BE2C (cell line): ENCODE results near the gene RPL32.
"Not testable (repeated sequence)": the region's sequence is repeated elsewhere in the genome, so short reads cannot be mapped to it uniquely, and the experiment has no call there.

Experiments used
- DNase-seq: peaks from one replicate; pipeline ENCODE4 v3.0.0-alpha.2; 2020
- H3K27me3 ChIP-seq: fragments of 250-450 bp; sonication (Bioruptor Pico); 2 replicates; pipeline ENCODE4 v1.5.1; 2020; ENCODE audit warnings: mild to moderate bottlenecking
- H3K36me3 ChIP-seq: fragments of 250-450 bp; sonication (Bioruptor Pico); 2 replicates; pipeline ENCODE4 v1.5.1; 2020; ENCODE audit warnings: mild to moderate bottlenecking
- H3K4me1 ChIP-seq: fragments of 250-450 bp; sonication (Bioruptor Pico); 2 replicates; pipeline ENCODE4 v1.5.1; 2020
- H3K4me3 ChIP-seq: 2 replicates; pipeline ENCODE4 v1.5.1; 2011; ENCODE audit warnings: low read depth, low read length
- H3K9me3 ChIP-seq: fragments of 250-450 bp; sonication (Bioruptor Pico); 2 replicates; pipeline ENCODE4 v1.5.1; 2020
- CTCF ChIP-seq: IDR thresholded peaks from 2 replicates; pipeline ENCODE4 v1.5.1; 2012; ENCODE audit warnings: mild to moderate bottlenecking, low read depth, low read length

The RPL32 gene

DNA sequence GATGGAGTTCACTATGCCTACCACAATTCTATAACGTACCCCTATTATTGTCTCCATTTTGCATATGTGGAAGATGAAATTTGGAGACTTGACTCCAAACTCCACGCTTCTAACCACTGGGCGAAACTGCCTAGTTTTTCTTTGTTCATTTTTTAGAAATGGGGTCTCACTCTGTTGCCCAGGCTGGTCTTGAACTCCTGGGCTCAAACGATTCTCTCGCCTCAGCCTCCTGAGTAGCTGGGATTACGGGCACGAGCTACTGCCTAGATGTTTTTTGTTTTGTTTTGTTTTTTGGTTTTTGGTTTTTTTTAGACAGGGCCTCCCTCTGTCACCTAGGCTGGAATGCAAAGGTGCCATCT lies 584 bp upstream of the RPL32 start:
- Histone ChIP-seq H3K36me3 (peaks cover 41% of the 10 kb centered on the region), H3K4me1 (no peaks in the 10 kb centered on the region), H3K4me3 (peak overlapping the region; percentile 98), H3K27me3 (no peaks in the 10 kb centered on the region), H3K9me3 (no peaks in the 10 kb centered on the region)
- no peak for DNase-seq
- TF ChIP-seq CTCF: no peak

- no peak for TF ChIP-seq CTCF
- H3K36me3 ChIP-seq: peaks cover 54% of the 10 kb centered on the region
These were observed 695 bp downstream of the RPL32 start for GRCh38 chr3:12840591-12841148.

GRCh38 chr3:12840148-12840547 lies 1.2 kb downstream of the RPL32 start:
- DNase-seq, H3K27me3 ChIP-seq, H3K4me1 ChIP-seq, H3K9me3 ChIP-seq: not testable (repeated sequence)
- Histone ChIP-seq H3K36me3 (peaks cover 59% of the 10 kb centered on the region), H3K4me3 (peak overlapping the region; percentile 98)

More at GRCh38 chr3:12840591-12841148, 695 bp downstream of the RPL32 start:
- Histone ChIP-seq H3K4me1 (no peaks in the 10 kb centered on the region), H3K4me3 (peak overlapping the region; percentile 98), H3K9me3 (no peaks in the 10 kb centered on the region), H3K27me3 (no peaks in the 10 kb centered on the region)
- no peak for DNase-seq

DNA sequence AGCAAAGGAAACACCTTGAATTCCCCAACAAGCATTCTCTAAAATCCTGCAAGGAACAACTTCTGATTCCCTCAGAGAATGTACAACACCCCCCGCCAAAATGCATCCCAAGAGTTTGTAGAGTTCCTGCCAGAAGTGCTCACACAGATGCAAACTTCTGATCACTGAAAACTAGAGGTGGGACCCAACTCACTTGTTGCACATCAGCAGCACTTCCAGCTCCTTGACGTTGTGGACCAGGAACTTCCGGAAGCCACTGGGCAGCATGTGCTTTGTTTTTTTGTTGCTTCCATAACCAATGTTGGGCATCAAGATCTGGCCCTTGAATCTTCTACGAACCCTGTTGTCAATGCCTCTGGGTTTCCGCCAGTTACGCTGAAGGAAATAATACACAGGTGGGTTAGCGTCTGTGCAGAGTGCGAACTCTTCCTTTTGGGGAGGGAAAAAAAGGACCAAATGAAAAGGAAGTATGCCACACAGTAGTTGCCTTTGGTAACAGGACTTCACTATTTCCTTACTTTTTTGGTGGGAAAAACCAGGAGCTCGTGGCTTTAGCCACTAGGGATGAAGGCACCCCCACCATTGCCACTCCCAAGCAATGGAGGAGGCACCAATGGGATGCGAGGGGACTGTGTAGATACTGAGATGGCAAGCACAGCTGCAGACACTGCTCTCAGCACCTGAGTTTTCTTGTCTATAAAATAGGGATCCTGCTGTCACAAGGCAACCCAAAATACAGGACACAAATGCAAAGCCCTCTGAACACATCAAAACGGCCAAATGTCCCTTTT lies 2.0 kb downstream of the RPL32 start:
- no peaks in the 10 kb centered on the region for H3K9me3 ChIP-seq
- DNase-seq: no peak
- H3K4me3 ChIP-seq: peak overlapping the region; percentile 98
- no peaks in the 10 kb centered on the region for H3K4me1 ChIP-seq
- H3K36me3 ChIP-seq: peaks cover 67% of the 10 kb centered on the region
- no peaks in the 10 kb centered on the region for H3K27me3 ChIP-seq
- no peak for TF ChIP-seq CTCF

GRCh38 chr3:12838179-12838965 lies 3.0 kb downstream of the RPL32 start:
- DNase-seq: no peak
- peaks cover 77% of the 10 kb centered on the region for H3K36me3 ChIP-seq
- no peaks in the 10 kb centered on the region for H3K9me3 ChIP-seq
- no peak for TF ChIP-seq CTCF
- H3K4me3 ChIP-seq: peak overlapping the region; percentile 98
- no peaks in the 10 kb centered on the region for H3K27me3 ChIP-seq
- H3K4me1 ChIP-seq: no peaks in the 10 kb centered on the region

GRCh38 chr3:12837295-12837986 lies 3.9 kb downstream of the RPL32 start:
- TF ChIP-seq CTCF: no peak
- H3K4me1 ChIP-seq: no peaks in the 10 kb centered on the region
- peaks cover 84% of the 10 kb centered on the region for H3K36me3 ChIP-seq
- no peaks in the 10 kb centered on the region for H3K9me3 ChIP-seq
- H3K27me3 ChIP-seq: no peaks in the 10 kb centered on the region
- 0 out of 2 replicates have a peak overlapping the region, but pooled peaks have one; percentile 98 for H3K4me3 ChIP-seq
- no peak for DNase-seq
